G401.6 (cell line): Measurements from ENCODE around the gene ATG7.
"Not testable (repeated sequence)": the region's sequence is repeated elsewhere in the genome, so short reads cannot be mapped to it uniquely, and the experiment has no call there.

Experiments
- FAIRE-seq: peaks from 2 replicates; lab custom pipeline; 2012; peaks lifted over from hg19 to GRCh38; lab: Jason Lieb, UNC

ATG7 gene

GRCh38 chr3:11254876-11255275, 17.3 kb upstream of the ATG7 start:
- FAIRE-seq: no peak

DNA sequence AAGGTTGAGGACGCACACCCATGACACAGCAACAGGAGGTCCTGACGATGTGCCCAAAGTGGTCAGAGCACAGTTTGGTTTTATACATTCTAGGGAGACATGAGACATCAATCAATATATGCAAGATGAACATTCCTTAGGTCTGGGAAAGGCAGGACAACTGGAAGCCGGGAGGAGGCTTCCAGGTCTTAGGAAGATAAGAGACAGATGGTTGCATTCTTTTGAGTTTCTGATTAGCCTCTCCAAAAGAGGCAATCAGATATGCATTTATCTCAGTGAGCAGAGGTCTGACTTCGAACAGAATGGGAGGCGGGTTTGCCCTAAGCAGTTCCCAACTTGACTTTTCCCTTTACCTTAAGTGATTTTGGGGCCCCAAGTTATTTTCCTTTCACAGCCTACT, 16.7 kb upstream of the ATG7 start:
- not testable (repeated sequence) for FAIRE-seq

- no peak for FAIRE-seq
These were observed 13.2 kb upstream of the ATG7 start for GRCh38 chr3:11258958-11259357.

- FAIRE-seq: no peak
These were observed 11.7 kb upstream of the ATG7 start for GRCh38 chr3:11260460-11260859.

- no peak for FAIRE-seq
These were observed 3.2 kb upstream of the ATG7 start for GRCh38 chr3:11269007-11269406.

DNA sequence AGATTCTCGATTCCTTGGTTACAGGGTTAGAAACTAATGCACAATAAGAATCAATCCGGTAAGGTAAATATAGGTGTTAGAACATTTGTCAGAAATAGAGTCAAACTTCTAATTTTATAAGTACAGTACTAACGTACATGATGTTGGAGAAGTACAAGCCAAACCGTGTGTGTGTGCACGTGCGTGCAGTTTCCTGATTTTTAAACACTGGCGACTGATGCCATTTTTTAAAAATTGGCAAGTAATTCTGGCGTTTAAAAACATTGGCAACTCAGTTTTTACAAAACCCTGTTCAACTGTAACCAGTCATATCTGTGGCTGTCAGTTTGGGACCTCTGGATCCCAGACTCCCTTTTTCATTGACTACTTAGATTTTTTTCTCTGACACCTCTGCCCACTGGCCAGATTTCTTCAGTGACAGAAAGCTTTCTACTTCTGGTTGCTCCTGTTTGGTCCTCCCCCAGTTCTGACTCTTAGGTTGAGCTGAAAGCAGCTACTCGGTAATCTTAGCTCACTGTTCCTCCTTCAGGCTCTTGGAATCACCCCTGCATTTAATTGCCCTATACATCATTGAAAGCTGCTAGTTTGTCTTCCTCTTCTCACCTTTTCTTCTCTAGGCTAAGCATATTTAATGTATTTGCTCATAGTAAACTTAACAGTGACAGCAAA, 843 bp downstream of the ATG7 start:
- no peak for FAIRE-seq

GRCh38 chr3:11273891-11274291, 1.7 kb downstream of the ATG7 start:
- FAIRE-seq: no peak

DNA sequence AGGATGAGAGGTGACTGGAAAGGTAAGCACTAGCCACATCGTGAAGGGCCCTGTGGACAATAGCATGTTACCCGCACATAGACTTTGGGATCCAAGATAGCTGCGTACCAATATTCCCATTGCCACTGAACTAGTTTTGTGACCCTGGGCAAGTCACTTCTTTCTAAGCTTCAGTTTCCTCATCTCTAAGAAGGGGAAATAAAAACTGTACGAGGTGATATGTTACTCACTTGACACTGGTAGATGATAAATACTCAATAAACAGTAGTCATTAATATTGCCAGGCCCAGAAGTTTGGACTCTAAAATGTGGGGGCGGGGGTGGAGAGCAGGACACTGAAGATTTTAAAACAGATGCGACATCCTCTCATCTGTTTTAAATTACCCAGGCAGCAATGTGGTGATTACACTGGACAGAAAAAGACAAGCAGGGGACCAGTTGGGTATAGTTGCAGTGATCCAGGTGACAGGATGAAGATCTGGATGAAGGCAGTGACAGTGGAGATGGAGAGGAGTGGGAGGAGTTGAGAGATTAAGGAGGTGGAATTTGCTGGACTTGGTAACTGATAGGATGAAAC, 2.5 kb downstream of the ATG7 start:
- FAIRE-seq: no peak

DNA sequence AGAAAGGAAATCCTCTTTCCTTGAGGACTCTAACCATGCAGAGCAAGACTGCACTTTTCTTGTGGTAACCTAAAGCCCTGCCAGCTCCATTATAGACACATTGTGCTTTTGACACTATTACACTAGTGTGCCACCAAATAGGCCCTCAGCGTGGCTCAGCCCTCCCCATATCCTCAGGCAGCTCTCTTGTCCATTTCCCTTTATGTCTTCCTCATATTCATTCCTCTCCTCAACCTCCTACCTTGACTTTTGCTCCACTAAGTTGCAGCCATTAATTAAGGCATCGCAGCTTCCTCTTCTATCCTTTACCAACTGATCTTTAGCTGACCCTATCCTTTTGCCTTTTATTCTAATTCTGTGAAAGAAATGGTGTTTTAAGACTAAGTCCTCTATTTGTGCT, 3.7 kb downstream of the ATG7 start:
- no peak for FAIRE-seq

DNA sequence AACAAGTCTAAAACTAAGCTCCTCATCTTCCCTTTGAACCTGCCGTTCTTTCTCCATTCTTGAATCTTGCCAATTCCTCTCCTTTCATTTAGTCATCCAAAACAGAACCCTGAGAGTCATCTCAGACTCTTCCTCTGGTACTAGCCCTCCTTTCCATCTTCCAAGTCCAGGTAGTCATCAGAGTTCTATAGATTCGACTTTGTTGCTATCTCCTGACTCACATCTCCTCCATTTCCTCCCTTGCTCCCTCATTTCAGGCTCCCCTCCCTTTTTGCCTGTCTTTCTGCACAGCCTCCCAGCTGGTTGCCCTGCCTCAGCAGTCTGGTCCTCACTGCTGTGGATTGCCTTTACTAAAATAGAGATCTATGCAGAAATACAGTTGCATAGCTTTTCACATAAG, 4.7 kb downstream of the ATG7 start:
- FAIRE-seq: no peak

DNA sequence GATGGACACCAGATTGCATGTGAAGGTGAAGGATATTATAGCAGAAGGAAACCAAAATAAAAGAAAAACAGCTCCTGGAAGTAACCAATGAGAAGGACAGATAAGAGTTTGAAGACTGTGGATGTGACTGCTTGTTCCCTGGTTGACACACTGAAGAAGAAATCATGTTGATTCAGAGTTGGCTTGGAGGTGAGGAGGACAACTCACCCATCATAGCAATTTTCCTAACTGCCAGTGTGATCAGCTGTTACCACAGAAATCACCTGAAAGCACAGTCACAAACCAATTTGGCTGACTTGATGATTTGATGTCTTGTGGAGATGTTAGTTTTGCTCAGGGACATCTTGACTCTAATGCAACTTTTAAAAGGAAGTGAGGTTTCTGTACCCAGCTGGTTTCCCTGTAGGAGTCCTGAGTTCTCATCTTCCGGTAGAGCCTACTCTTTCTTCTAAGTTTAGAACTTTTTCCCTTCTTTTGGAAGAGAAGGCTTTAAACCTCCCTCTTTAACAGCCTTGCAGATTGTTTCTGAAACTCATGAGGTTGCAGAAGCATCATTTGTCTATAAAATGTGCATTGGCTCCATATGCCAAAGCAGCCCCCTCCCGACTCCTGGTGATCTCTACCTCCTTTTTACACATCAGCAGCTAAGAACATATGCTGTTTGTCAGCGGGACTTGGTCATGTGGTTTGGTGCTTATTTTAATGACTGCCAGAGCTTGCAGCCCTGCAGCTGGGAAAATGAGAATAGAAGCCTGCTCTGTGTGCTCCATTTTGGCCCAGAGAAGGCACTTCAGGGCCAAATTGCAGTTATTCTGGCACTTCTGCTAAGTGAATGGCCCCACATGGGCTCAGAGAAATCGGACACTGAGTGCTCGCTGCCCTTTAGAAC, 10.3 kb downstream of the ATG7 start:
- FAIRE-seq: no peak

- no peak for FAIRE-seq
These were observed 10.9 kb downstream of the ATG7 start for GRCh38 chr3:11283139-11283475.

GRCh38 chr3:11284011-11284410, 11.8 kb downstream of the ATG7 start:
- no peak for FAIRE-seq

DNA sequence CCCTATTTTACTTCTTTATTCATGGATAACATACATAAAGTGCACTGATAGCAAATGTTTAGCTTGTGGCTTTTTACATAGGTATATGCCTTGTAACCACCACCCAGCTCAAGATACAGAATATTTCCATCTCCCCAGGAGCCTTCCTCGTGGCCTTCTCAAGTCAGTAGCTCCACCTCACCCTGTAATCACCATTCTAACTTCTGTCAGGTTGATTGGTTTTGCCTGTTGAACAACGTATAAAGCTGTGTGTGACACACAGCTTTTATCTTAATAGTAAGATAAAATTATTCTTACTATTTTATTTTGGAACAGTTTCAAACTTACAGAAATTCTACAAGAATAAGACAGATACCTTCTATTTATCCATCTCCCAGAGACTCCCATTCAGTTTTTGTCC, 13.3 kb downstream of the ATG7 start:
- no peak for FAIRE-seq

- no peak for FAIRE-seq
These were observed 15.2 kb downstream of the ATG7 start for GRCh38 chr3:11287404-11287803.

DNA sequence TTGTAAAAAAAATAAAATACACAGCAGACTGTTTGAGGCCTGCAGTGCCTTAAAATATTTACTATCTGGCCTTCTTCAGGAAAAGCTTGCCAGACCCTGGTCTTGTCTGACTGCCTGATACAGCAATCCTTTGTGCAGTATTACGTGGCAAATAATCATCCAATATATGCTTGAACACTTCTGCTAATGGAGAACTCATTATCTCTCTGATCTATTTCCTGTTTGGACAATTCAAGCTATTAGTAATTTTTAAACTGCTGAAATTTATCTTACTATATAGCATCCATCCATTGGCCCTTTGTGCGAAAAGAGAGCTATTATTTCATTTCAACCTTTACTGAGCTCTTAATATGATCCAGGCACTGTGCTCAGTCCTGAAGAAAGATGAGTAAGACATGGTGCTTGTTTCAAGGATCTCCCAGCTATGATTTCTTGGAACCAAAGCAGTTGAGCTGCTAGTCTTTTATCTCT, 15.9 kb downstream of the ATG7 start:
- FAIRE-seq: no peak

DNA sequence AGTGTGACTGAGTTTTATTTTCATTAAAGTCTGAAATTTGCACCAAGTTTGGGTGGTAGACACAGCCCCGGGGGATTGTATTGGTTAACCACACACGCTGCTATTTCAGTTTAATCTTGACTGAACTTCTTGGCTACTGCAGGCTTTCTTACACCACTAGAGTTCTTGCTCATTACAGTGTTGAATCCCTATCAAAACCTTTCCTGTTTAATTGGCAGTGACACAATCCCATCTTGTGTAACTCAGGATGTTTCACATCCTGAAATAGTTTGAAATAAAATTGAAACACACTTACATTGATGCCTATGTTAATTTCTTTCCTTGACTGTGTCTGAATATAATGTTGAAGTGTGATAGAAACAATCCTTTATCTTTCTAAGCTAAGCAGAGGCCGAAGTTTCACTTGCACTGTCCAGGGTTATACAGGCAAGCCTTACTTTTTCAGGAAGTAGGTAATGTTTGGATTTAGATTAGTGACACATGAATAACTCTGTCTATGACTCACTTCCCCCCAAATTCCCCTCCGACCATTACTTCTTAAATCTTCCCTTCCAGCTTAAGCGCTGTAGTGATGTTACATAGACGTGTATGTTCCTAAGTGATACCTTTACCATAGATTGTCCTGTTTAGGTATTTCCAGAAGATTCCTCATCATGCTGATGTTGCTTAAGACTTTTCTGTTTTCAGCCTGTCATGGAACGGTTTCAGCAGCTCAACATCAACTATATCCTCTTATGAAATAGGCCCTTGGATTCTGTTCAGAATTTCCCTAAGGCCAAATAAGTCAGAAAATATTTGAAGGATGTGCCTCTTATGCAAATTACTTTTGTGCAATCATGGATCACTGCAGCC, 16.8 kb downstream of the ATG7 start:
- FAIRE-seq: no peak

- no peak for FAIRE-seq
These were observed 17.7 kb downstream of the ATG7 start for GRCh38 chr3:11289864-11290263.

- no peak for FAIRE-seq
These were observed 18.8 kb downstream of the ATG7 start for GRCh38 chr3:11290743-11291680.

DNA sequence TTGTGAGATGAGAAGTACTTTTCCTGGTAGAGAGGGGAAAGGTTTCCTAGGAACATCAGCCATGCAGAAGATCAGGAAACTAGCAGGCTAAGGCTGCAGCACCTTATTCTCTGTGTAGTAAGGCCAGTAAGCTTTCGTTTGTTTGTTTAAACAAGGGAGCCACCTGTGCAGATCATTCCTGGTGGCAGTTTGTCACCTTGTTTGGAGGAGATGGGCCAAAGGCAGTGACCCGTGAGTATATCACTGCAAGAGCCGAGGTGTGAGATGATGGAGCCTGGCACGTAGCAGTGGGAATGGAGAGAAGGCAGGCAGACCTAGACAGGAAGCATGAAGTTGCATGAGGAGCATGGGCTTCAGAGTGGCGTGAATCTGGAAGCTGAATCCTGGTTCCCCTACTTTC, 19.6 kb downstream of the ATG7 start:
- no peak for FAIRE-seq

- no peak for FAIRE-seq
These were observed 24.9 kb downstream of the ATG7 start for GRCh38 chr3:11297126-11297525.
